ENCODE measurements around the gene BICRAL. TPM values are rescaled to one million over a fixed set of nuclear protein-coding genes. Genes with fewer than 3 reads are reported as not detected.

Gene BICRAL
- total and polyA plus RNA-seq, 9 of the 15 experiments (the other 6 are each of a cell fraction or from before 2014, with no cell fraction given), result 1.2 to 11.9 (median 5.6) TPM

DNA sequence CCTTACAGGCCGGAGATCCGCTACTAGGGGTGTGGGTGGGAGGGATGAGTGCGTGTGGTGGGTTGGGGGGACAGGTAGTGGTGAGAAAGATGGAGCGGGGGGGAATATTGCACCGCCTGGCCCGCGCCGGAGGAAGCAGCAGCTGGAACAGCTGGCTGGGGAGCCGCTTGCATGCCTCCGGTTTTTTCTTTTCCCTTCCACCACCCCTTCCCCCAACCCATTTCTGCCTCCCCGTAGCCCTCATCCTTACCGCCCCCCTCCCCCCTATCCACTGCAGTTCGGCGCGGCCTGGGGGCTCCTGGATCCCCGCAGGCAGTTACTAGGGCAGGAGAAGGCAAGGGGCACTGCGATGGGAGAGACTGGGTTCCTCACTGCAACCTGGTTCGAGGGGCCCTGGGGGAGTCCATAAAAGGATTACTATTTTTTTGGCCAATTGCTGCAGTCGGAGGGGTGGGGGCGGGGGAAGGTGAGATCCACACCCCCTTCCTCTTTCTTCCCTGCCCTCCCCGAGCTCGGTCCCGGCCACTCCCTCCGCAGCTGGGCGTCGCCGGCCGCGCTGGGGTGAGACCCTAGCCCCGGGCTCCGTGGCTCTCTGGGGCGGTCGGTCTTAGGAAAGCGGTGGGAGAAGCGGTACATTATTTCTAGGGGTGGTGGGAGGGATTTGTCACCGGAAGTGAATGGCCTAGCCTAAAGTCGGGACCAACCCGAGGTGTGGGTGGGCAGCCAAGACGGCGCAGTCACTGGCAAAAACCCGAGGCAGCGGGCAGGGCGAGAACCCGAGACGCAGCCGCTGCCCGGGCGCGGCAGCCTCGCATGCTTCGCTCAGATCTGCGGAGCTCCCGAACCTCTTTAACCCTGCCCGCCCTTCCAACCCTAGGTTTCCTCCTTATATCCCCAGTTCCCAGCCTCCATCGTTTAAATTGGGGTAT lies 35.1 kb upstream of the BICRAL start (continued):
- TF ChIP-seq SREBF2 (CRISPR knock-in tag; IDR thresholded peaks at IDR 0.05) (peak; percentile 76; the same call in 1 of the 2 replicates), CREB1 (IDR thresholded peaks at IDR 0.05) (no peak), CREB1 (CRISPR knock-in tag; IDR thresholded peaks at IDR 0.05) (peak; percentile 24), ZKSCAN8 (CRISPR knock-in tag; IDR thresholded peaks at IDR 0.05) (no peak), PHF8 (IDR thresholded peaks at IDR 0.05; ENCODE audit: borderline replicate concordance, low read length) (peak; percentile 72; the same call in 1 of the 2 replicates), FOXA3 (CRISPR knock-in tag; conservative IDR thresholded peaks at IDR 0.05 in 1 of 2, IDR thresholded peaks at IDR 0.05 in 1 of 2) (0 out of 4 replicates have a peak, but pooled peaks of 1 of the 2 experiments have one; percentile 11), MAZ (CRISPR knock-in tag; conservative IDR thresholded peaks at IDR 0.05 in 1 of 2, IDR thresholded peaks at IDR 0.05 in 1 of 2) (peak; percentile 80 to 93), CBX3 (IDR thresholded peaks at IDR 0.05; ENCODE audit: borderline replicate concordance in 1 of 2, low read length in 2 of 2) (peak in 1 of 2 experiments; percentile 6; a peak in 1 of 3 replicates), NR2C2 (CRISPR knock-in tag; IDR thresholded peaks at IDR 0.05) (peak; percentile 29), NR2C2 (tag; IDR thresholded peaks at IDR 0.05) (no peak; the same call in none of the 2 replicates), MBD1 (CRISPR knock-in tag; IDR thresholded peaks at IDR 0.05) (no peak), MAX (CRISPR knock-in tag; IDR thresholded peaks at IDR 0.05) (peak; percentile 54), ZHX1 (conservative IDR thresholded peaks at IDR 0.05; ENCODE audit: low read length) (no peak), CBFA2T3 (IDR thresholded peaks at IDR 0.05) (no peak), ZFP91 (CRISPR knock-in tag; IDR thresholded peaks at IDR 0.05) (0 out of 2 replicates have a peak, but pooled peaks have one; percentile 6), KDM4B (IDR thresholded peaks at IDR 0.05; ENCODE audit: borderline replicate concordance in 2 of 2, low read depth in 1 of 2) (peak in 1 of 2 experiments; percentile 63; a peak in 1 of 4 replicates), ESRRA (IDR thresholded peaks at IDR 0.05; ENCODE audit: borderline replicate concordance, low read depth) (peak; percentile 51; the same call in 1 of the 2 replicates), E2F3 (CRISPR knock-in tag; IDR thresholded peaks at IDR 0.05) (no peak)
- TF ChIP-seq, protein P1, sequence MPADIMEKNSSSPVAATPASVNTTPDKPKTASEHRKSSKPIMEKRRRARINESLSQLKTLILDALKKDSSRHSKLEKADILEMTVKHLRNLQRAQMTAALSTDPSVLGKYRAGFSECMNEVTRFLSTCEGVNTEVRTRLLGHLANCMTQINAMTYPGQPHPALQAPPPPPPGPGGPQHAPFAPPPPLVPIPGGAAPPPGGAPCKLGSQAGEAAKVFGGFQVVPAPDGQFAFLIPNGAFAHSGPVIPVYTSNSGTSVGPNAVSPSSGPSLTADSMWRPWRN (IDR thresholded peaks at IDR 0.05; ENCODE audit: low read depth), result no peak

All from K562 (cell line).